SK-N-SH (cell line): ENCODE results near the gene TOLLIP. TPM values are rescaled to one million over a fixed set of nuclear protein-coding genes. Genes with fewer than 3 reads are reported as not detected.

Experiments used
- CTCF ChIA-PET: fragments of 300-600, 350-600 bp; formaldehyde crosslinking; extraction: SDS; loops from one replicate; lab custom pipeline; 2021; lab: Yijun Ruan, JAX
- POLR2A ChIA-PET: fragments of 350-600 bp; sonication (Branson Sonifier 250); formaldehyde crosslinking; extraction: SDS; loops from one replicate; lab custom pipeline; 2020; ENCODE audit warnings: antibody characterized with exemption, inconsistent platforms; lab: Yijun Ruan, JAX
- DNase-seq: peaks from one replicate; pipeline ENCODE4 v3.0.0; 2012
- H2AFZ ChIP-seq: fragments of 200-600 bp; sonication (generic); 2 replicates; pipeline ENCODE4 v1.8.1; 2016; ENCODE audit warnings: antibody characterized with exemption, mild to moderate bottlenecking, low read depth
- H3F3A ChIP-seq: fragments of 200-600 bp; sonication (generic); replicated peaks from 2 replicates; pipeline ENCODE3; 2016; ENCODE audit warnings: antibody characterized with exemption, mild to moderate bottlenecking; ENCODE audit not compliant: insufficient read depth
- H3K27ac ChIP-seq, 2 experiments: fragments of 200-500 bp in 1 of 2; fragments of 200-600 bp in 1 of 2; sonication (Bioruptor generic) in 1 of 2; sonication (generic), shearing (Covaris generic) in 1 of 2; 2 replicates each; pipeline versions ENCODE4 v1.5.1 to v1.6.1; 2014 to 2016; ENCODE audit warnings: low read depth in 2 of 2, inconsistent platforms in 1 of 2, low read length in 1 of 2, mild to moderate bottlenecking in 1 of 2, mixed read lengths in 1 of 2
- H3K27me3 ChIP-seq: fragments of 200-600 bp; sonication (generic), shearing (Covaris generic); 2 replicates; pipeline ENCODE4 v1.6.1; 2016; ENCODE audit warnings: mixed run types; ENCODE audit not compliant: insufficient read depth
- H3K36me3 ChIP-seq, 2 experiments: fragments of 200-500 bp in 1 of 2; fragments of 200-600 bp in 1 of 2; sonication (Bioruptor generic) in 1 of 2; sonication (generic) in 1 of 2; replicated peaks in 1 of 2; 2 replicates each; pipeline versions ENCODE3 to v1.5.1; 2014 to 2016; ENCODE audit warnings: low read length in 1 of 2, mild to moderate bottlenecking in 1 of 2; ENCODE audit not compliant: insufficient read depth in 2 of 2, control insufficient read depth in 1 of 2
- H3K4me1 ChIP-seq, 2 experiments: fragments of 200-500 bp in 1 of 2; fragments of 200-600 bp in 1 of 2; sonication (Bioruptor generic) in 1 of 2; sonication (generic), shearing (Covaris generic) in 1 of 2; 2 replicates each; pipeline versions ENCODE4 v1.5.1 to v1.6.1; 2014 to 2016; ENCODE audit warnings: low read depth in 1 of 2, low read length in 1 of 2, mixed run types in 1 of 2; ENCODE audit not compliant: insufficient read depth in 2 of 2, control insufficient read depth in 1 of 2
- H3K4me2 ChIP-seq: fragments of 200-600 bp; sonication (generic), shearing (Covaris generic); 2 replicates; pipeline ENCODE4 v1.6.1; 2017; ENCODE audit warnings: mixed run types
- H3K4me3 ChIP-seq, 2 experiments: fragments of 200-500 bp in 1 of 2; fragments of 200-600 bp in 1 of 2; sonication (Bioruptor generic) in 1 of 2; sonication (generic), shearing (Covaris generic) in 1 of 2; 2 replicates each; pipeline versions ENCODE4 v1.5.1 to v1.8.1; 2014 to 2016; ENCODE audit warnings: low read depth in 2 of 2, inconsistent platforms in 1 of 2, low read length in 1 of 2, mild to moderate bottlenecking in 1 of 2, mixed read lengths in 1 of 2, moderate library complexity in 1 of 2
- H3K79me2 ChIP-seq: fragments of 200-600 bp; sonication (generic); 2 replicates; pipeline ENCODE4 v1.8.1; 2017; ENCODE audit warnings: mild to moderate bottlenecking; ENCODE audit not compliant: insufficient read depth
- H3K9ac ChIP-seq: fragments of 200-600 bp; sonication (generic); 2 replicates; pipeline ENCODE4 v1.6.1; 2017; ENCODE audit warnings: mixed run types
- H3K9me2 ChIP-seq: fragments of 200-600 bp; sonication (generic); 2 replicates; pipeline ENCODE4 v1.6.1; 2017; ENCODE audit warnings: mixed run types
- H3K9me3 ChIP-seq: fragments of 200-600 bp; sonication (generic); 2 replicates; pipeline ENCODE4 v1.6.1; 2017; ENCODE audit warnings: mixed run types, mild to moderate bottlenecking, moderate library complexity
- H4K20me1 ChIP-seq: fragments of 200-600 bp; sonication (generic); 2 replicates; pipeline ENCODE4 v1.6.1; 2017; ENCODE audit warnings: mild to moderate bottlenecking, mixed run types; ENCODE audit not compliant: insufficient read depth
- CHD2 ChIP-seq: fragments of 150-350 bp; IDR thresholded peaks from 2 replicates; pipeline ENCODE4 v1.6.1; 2018; ENCODE audit warnings: low read length; ENCODE audit not compliant: partially characterized antibody
- EP300 ChIP-seq, 2 experiments: IDR thresholded peaks; 2 replicates each; pipeline versions ENCODE4 v1.4.0 to v1.6.1; 2012; ENCODE audit warnings: borderline replicate concordance in 1 of 2, low read depth in 1 of 2, low read length in 1 of 2
- GABPA ChIP-seq: IDR thresholded peaks from 2 replicates; pipeline ENCODE4 v1.4.0; 2012; ENCODE audit warnings: low read depth, mild to moderate bottlenecking
- JUND ChIP-seq: IDR thresholded peaks from 2 replicates; pipeline ENCODE4 v1.4.0; 2012
- MAX ChIP-seq: IDR thresholded peaks from 2 replicates; pipeline ENCODE4 v1.4.0; 2012; ENCODE audit warnings: low read depth
- NFIC ChIP-seq: IDR thresholded peaks from 2 replicates; pipeline ENCODE4 v1.4.0; 2012; ENCODE audit warnings: borderline replicate concordance
- NRF1 ChIP-seq: IDR thresholded peaks from 2 replicates; pipeline ENCODE4 v1.6.1; 2012; ENCODE audit warnings: low read depth, mild to moderate bottlenecking, low read length
- POLR2AphosphoS5 ChIP-seq: IDR thresholded peaks from 2 replicates; pipeline ENCODE4 v1.6.1; 2012; ENCODE audit warnings: low read depth, low read length
- RAD21 ChIP-seq: IDR thresholded peaks from 2 replicates; pipeline ENCODE4 v1.6.1; 2012; ENCODE audit warnings: mild to moderate bottlenecking, low read length
- RCOR1 ChIP-seq: fragments of 150-350 bp; IDR thresholded peaks from 2 replicates; pipeline ENCODE4 v1.6.1; 2017; ENCODE audit warnings: antibody characterized with exemption, low read length
- RXRA ChIP-seq: IDR thresholded peaks from 2 replicates; pipeline ENCODE4 v1.4.0; 2012; ENCODE audit warnings: low read depth, mild to moderate bottlenecking, borderline replicate concordance
- SMC3 ChIP-seq: IDR thresholded peaks from 2 replicates; pipeline ENCODE4 v1.6.1; 2012; ENCODE audit warnings: low read depth, low read length, improper control_type of control experiment
- ZBTB33 ChIP-seq: IDR thresholded peaks from 2 replicates; pipeline ENCODE4 v1.4.0; 2012; ENCODE audit warnings: low read depth, borderline replicate concordance
- WGBS: methylation state at CpG from one replicate; pipeline ENCODE4 v1.1.6; 2017; ENCODE audit warnings: low lambda C conversion rate; 5-methylcytosine and 5-hydroxymethylcytosine counted together
- polyA plus RNA-seq, 3 experiments: library from polyadenylated mRNA; depleted of rRNA; stranded (reverse); fragments of >200 nt; gene quantifications; 2 replicates each; pipeline ENCODE4 v1.2.3, GENCODE V29; 2012
- TF ChIP-seq, protein P1 (sequence below): IDR thresholded peaks from 2 replicates; pipeline ENCODE4; 2012
- TF ChIP-seq, protein P2 (sequence below): IDR thresholded peaks from 2 replicates; pipeline ENCODE4 v1.6.1; 2012; ENCODE audit warnings: mild to moderate bottlenecking, low read depth, low read length, moderate library complexity
- TF ChIP-seq, protein P3 (sequence below): fragments of 150-350 bp; IDR thresholded peaks from 2 replicates; pipeline ENCODE4 v1.6.1; 2016; ENCODE audit warnings: mild to moderate bottlenecking, low read depth, low read length

TOLLIP gene
- polyA plus RNA-seq, 1 of the 3 experiments (the other 2 are of a cell fraction) = 55.4 TPM

DNA sequence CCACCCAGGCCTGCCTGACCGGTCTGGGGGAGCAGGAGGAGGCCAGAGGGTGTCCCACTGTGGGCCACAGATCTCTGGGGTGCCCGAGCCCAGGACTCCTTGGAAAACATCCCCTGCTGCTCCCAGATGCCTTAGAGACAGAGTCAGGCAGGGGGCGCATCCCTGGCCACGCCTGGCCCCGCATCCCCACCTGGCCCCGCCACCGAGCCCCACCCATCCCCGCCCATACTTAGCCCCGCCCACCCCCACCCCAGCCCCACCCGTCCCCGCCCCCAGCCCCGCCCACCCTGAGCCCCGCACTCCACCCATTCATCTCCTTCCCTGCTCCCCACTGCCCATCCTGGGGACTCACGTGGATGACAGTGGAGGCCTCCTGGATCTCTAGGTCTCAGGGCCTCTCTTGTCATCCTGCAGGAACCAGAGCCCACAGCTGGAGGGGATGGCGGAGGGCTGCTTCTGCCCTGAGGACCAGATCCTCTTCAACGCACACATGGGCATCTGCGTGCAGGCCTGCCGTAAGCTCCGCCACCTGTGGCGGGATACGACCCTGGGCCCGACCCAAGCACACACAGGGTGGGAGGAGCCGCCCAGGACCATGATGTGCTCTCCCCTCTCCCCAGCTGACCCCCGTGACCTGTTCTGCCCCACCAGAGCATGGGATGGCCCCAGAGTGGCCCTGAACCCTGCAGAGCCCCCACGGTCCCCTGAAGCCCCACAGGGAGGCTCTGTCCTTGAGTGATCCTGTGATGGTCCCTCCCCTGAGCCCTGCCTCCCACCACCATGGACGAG is 53.0 kb downstream of the TOLLIP start:
- ChIA-PET POLR2A (no interaction called here), CTCF (no interaction called here)
- H3K27me3 ChIP-seq = no peaks in the 10 kb centered on the region
- no peak overlapping the region for H3K9ac ChIP-seq
- no peak overlapping the region for H2AFZ ChIP-seq
- no peak overlapping the region for H3K4me2 ChIP-seq
- H3K9me2 ChIP-seq = no peaks in the 10 kb centered on the region
- H3F3A ChIP-seq = no peaks in the 10 kb centered on the region
- H3K4me1 ChIP-seq = no peaks in the 10 kb centered on the region; a peak in 1 of 4 replicates
- no peak overlapping the region for H3K4me3 ChIP-seq
- peak; percentile 61 for DNase-seq
- H3K36me3 ChIP-seq = no peaks in the 10 kb centered on the region
- H3K9me3 ChIP-seq = no peaks in the 10 kb centered on the region
- H3K27ac ChIP-seq = no peak overlapping the region
- no peak for TF ChIP-seq RCOR1
- TF ChIP-seq NFIC = no peak
- no peak for TF ChIP-seq MAX
- no peak for TF ChIP-seq NRF1
- TF ChIP-seq CHD2 = no peak
- TF ChIP-seq, protein P1, sequence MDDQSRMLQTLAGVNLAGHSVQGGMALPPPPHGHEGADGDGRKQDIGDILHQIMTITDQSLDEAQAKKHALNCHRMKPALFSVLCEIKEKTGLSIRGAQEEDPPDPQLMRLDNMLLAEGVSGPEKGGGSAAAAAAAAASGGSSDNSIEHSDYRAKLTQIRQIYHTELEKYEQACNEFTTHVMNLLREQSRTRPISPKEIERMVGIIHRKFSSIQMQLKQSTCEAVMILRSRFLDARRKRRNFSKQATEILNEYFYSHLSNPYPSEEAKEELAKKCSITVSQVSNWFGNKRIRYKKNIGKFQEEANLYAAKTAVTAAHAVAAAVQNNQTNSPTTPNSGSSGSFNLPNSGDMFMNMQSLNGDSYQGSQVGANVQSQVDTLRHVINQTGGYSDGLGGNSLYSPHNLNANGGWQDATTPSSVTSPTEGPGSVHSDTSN = no peak
- TF ChIP-seq, protein P2, sequence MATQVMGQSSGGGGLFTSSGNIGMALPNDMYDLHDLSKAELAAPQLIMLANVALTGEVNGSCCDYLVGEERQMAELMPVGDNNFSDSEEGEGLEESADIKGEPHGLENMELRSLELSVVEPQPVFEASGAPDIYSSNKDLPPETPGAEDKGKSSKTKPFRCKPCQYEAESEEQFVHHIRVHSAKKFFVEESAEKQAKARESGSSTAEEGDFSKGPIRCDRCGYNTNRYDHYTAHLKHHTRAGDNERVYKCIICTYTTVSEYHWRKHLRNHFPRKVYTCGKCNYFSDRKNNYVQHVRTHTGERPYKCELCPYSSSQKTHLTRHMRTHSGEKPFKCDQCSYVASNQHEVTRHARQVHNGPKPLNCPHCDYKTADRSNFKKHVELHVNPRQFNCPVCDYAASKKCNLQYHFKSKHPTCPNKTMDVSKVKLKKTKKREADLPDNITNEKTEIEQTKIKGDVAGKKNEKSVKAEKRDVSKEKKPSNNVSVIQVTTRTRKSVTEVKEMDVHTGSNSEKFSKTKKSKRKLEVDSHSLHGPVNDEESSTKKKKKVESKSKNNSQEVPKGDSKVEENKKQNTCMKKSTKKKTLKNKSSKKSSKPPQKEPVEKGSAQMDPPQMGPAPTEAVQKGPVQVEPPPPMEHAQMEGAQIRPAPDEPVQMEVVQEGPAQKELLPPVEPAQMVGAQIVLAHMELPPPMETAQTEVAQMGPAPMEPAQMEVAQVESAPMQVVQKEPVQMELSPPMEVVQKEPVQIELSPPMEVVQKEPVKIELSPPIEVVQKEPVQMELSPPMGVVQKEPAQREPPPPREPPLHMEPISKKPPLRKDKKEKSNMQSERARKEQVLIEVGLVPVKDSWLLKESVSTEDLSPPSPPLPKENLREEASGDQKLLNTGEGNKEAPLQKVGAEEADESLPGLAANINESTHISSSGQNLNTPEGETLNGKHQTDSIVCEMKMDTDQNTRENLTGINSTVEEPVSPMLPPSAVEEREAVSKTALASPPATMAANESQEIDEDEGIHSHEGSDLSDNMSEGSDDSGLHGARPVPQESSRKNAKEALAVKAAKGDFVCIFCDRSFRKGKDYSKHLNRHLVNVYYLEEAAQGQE = no peak
- TF ChIP-seq, protein P3, sequence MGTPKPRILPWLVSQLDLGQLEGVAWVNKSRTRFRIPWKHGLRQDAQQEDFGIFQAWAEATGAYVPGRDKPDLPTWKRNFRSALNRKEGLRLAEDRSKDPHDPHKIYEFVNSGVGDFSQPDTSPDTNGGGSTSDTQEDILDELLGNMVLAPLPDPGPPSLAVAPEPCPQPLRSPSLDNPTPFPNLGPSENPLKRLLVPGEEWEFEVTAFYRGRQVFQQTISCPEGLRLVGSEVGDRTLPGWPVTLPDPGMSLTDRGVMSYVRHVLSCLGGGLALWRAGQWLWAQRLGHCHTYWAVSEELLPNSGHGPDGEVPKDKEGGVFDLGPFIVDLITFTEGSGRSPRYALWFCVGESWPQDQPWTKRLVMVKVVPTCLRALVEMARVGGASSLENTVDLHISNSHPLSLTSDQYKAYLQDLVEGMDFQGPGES = no peak
- no peak for TF ChIP-seq RAD21
- TF ChIP-seq JUND = no peak
- no peaks in the 10 kb centered on the region for H4K20me1 ChIP-seq
- 14% methylated on average over 8 of the region's 26 CpGs for WGBS
- H3K79me2 ChIP-seq = no peaks in the 10 kb centered on the region

GRCh38 chr11:1255151-1255550 is 54.3 kb downstream of the TOLLIP start:
- Histone ChIP-seq H3K4me3 (no peak overlapping the region), H4K20me1 (no peaks in the 10 kb centered on the region), H3K27ac (no peak overlapping the region), H3F3A (no peaks in the 10 kb centered on the region), H3K36me3 (no peaks in the 10 kb centered on the region), H3K4me2 (no peak overlapping the region), H2AFZ (no peak overlapping the region), H3K9me2 (no peaks in the 10 kb centered on the region), H3K9ac (no peak overlapping the region), H3K9me3 (no peaks in the 10 kb centered on the region), H3K27me3 (no peaks in the 10 kb centered on the region), H3K79me2 (no peaks in the 10 kb centered on the region), H3K4me1 (no peaks in the 10 kb centered on the region; a peak in 1 of 4 replicates)
- TF ChIP-seq RXRA (no peak), EP300 (IDR thresholded peaks at IDR 0.05; ENCODE audit: borderline replicate concordance in 1 of 2, low read depth in 1 of 2, low read length in 1 of 2) (no peak), MAX (no peak), NRF1 (no peak), ZBTB33 (no peak), POLR2AphosphoS5 (no peak), SMC3 (no peak), GABPA (no peak), NFIC (no peak)
- ChIA-PET CTCF (interaction anchor here (1.4 kb wide), 1 partner anchor 28 kb away, joined by 3 read pairs; no protein-coding TSS in a partner anchor), POLR2A (no interaction called here)
- DNase-seq = no peak
- WGBS = no CpG with 5 or more reads among the region's 24 CpGs
